ENCODE measurements around the gene SIRPB2. TPM values are rescaled to one million over a fixed set of nuclear protein-coding genes. Genes with fewer than 3 reads are reported as not detected.

SIRPB2 gene
- total and polyA plus RNA-seq, 2 of the 8 experiments (the other 6 are each of a cell fraction or from before 2014, with no cell fraction given) = 0.28 TPM; not detected in 1

DNA sequence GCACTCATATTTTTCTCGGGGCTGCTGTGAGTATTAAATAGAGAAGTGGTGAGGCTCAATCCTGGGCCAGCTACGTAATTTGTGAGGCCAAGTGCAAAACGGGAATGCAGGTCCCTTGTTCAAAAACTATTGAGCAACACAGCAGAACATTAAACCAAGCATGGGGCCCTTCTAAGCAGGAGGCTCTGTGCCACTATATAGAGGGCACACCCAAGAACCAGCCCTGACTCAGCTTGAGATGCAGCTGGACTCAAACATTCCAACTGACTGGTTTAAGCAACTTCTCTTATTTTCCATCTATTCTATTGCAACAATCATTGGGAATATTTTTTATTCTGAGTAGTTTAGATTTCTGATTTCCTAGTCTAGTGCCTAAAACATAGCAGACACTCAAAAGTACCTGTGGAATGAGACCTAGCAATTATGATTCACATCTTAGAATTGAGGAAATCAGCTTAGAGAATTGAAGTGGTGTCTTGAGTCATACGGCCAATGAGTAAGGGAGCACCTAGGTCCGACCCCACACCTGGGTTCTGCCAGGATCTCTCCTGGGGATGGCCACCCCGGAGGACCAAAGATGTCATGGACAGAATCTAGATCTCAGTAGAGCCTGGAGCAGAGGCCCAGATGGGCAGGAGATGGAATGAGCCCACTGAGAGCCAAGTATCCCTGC lies 1.3 kb downstream of the SIRPB2 start (continued):
- TF ChIP-seq SUZ12 (IDR thresholded peaks at IDR 0.05; ENCODE audit: low read length) (no peak), RNF2 (IDR thresholded peaks at IDR 0.05; ENCODE audit: borderline replicate concordance, low read depth, low read length, missing control alignments, poor library complexity, severe bottlenecking) (no peak), NANOG (IDR thresholded peaks at IDR 0.05; ENCODE audit: insufficient read depth, low read depth, low read length, poor library complexity, severe bottlenecking) (no peak)

Data from H1 (cell line).